ENCODE results near the gene S100A1.

GRCh38 chr1:153615406-153615805 lies 12.8 kb upstream of the S100A1 start:
- TF ChIP-seq TARDBP (IDR thresholded peaks at IDR 0.05) (no peak), SP1 (IDR thresholded peaks at IDR 0.05) (no peak), FOXK2 (IDR thresholded peaks at IDR 0.05) (no peak), BHLHE40 (IDR thresholded peaks at IDR 0.05; ENCODE audit: borderline replicate concordance) (no peak), SUZ12 (IDR thresholded peaks at IDR 0.05) (no peak), PKNOX1 (IDR thresholded peaks at IDR 0.05) (no peak), ARNT (IDR thresholded peaks at IDR 0.05) (no peak)

Measured in HEK293T (cell line).